Peyer's patch (tissue), 4 donors: ENCODE results near the gene EPHA6.
"Not testable (repeated sequence)": the region's sequence is repeated elsewhere in the genome, so short reads cannot be mapped to it uniquely, and the experiment has no call there.

Source experiments
- CTCF ChIP-seq, 6 experiments: fragments of 450-650 bp in 4 of 6; fragments of 200-600 bp in 2 of 6; sonication (generic) in 1 of 6; IDR thresholded peaks; one replicate each; pipeline ENCODE4 v1.5.1; 2017 to 2019; ENCODE audit warnings: antibody characterized with exemption in 6 of 6, mild to moderate bottlenecking in 3 of 6, moderate library complexity in 1 of 6
- POLR2A ChIP-seq, 2 donors: fragments of 450-650 bp; IDR thresholded peaks; one replicate each; pipeline ENCODE4 v1.5.1; 2017; ENCODE audit warnings: antibody characterized with exemption in 2 of 2, mild to moderate bottlenecking in 2 of 2, moderate library complexity in 2 of 2

GRCh38 chr3:96942131-96942530 is 127.7 kb downstream of the EPHA6 start:
- TF ChIP-seq POLR2A, CTCF (IDR thresholded peaks at IDR 0.05): not testable (repeated sequence)
